Esophagus squamous epithelium (tissue), 5 donors: Measurements from ENCODE around the gene SLCO1C1. TPM values are rescaled to one million over a fixed set of nuclear protein-coding genes. Genes with fewer than 3 reads are reported as not detected.

ENCODE experiments used
- DNase-seq: peaks from one replicate; lab custom pipeline; 2025; lab: John Stamatoyannopoulos, UW
- H3K27ac ChIP-seq, 4 donors: fragments of 200-600 bp; sonication (generic); one replicate each; pipeline ENCODE4 v1.5.1; 2016 to 2019; ENCODE audit warnings: mild to moderate bottlenecking in 1 of 4
- H3K27me3 ChIP-seq, 4 donors: fragments of 200-600 bp; sonication (generic); 1 replicate in 3 of 4; 2 replicates in 1 of 4; pipeline versions ENCODE4 v1.5.1 to v1.6.0; 2017 to 2021; ENCODE audit warnings: antibody characterized with exemption in 1 of 4
- H3K36me3 ChIP-seq, 3 donors: fragments of 200-600 bp; sonication (generic); one replicate each; pipeline ENCODE4 v1.5.1; 2016 to 2019
- H3K4me1 ChIP-seq, 3 donors: fragments of 200-600 bp; sonication (generic); one replicate each; pipeline ENCODE4 v1.5.1; 2017 to 2019
- H3K4me3 ChIP-seq, 4 donors: fragments of 200-600 bp; sonication (generic); 1 replicate in 3 of 4; 2 replicates in 1 of 4; pipeline ENCODE4 v1.5.1; 2016 to 2019; ENCODE audit warnings: mild to moderate bottlenecking in 2 of 4, moderate library complexity in 1 of 4
- H3K9me3 ChIP-seq, 3 donors: fragments of 200-600 bp; sonication (generic); one replicate each; pipeline ENCODE4 v1.5.1; 2016 to 2019
- CTCF ChIP-seq, 6 experiments: fragments of 450-650 bp in 4 of 6; fragments of 200-600 bp in 2 of 6; sonication (generic) in 2 of 6; IDR thresholded peaks; one replicate each; pipeline ENCODE4 v1.5.1; 2016 to 2019; ENCODE audit warnings: antibody characterized with exemption in 6 of 6, mild to moderate bottlenecking in 4 of 6, moderate library complexity in 4 of 6
- POLR2A ChIP-seq, 4 donors: fragments of 450-650 bp; IDR thresholded peaks; one replicate each; pipeline ENCODE4 v1.6.1; 2017; ENCODE audit warnings: antibody characterized with exemption in 4 of 4, mild to moderate bottlenecking in 4 of 4, moderate library complexity in 3 of 4
- WGBS, 2 donors: methylation state at CpG; one replicate each; pipeline ENCODE4 v1.1.5; 2018; 5-methylcytosine and 5-hydroxymethylcytosine counted together
- intact Hi-C: fragments of 100-400 bp; cut with DNase I; formaldehyde crosslinking; loops from one replicate; pipeline ENCODE4 v1.15.0; 2022
- total RNA-seq, 4 donors: library from RNA; depleted of rRNA; stranded (reverse); fragments of >200 nt; gene quantifications; one replicate each; pipeline ENCODE4 v1.1.0, GENCODE V29; 2016
- donor health status: DM: yes; HTN: yes; CAD: no.

The SLCO1C1 gene
- total RNA-seq, 4 donors from 2014 or later: 0.38 TPM; not detected in 3

GRCh38 chr12:20716037-20716436 lies 20.9 kb downstream of the SLCO1C1 start:
- no peak overlapping the region for H3K27ac ChIP-seq
- no peak for DNase-seq
- no peaks in the 10 kb centered on the region for H3K9me3 ChIP-seq
- no peaks in the 10 kb centered on the region for H3K36me3 ChIP-seq
- no peaks in the 10 kb centered on the region for H3K27me3 ChIP-seq
- no peak overlapping the region for H3K4me3 ChIP-seq
- intact Hi-C loops: no loop called here
- TF ChIP-seq POLR2A (IDR thresholded peaks at IDR 0.05) (no peak), CTCF (IDR thresholded peaks at IDR 0.05) (no peak)
- WGBS, 2 donors: 31 to 50% methylated on average over 2 of the region's 2 CpGs
- H3K4me1 ChIP-seq: no peaks in the 10 kb centered on the region

- Histone ChIP-seq H3K27me3 (no peaks in the 10 kb centered on the region), H3K36me3 (no peaks in the 10 kb centered on the region), H3K4me1 (no peaks in the 10 kb centered on the region), H3K27ac (no peak overlapping the region), H3K4me3 (no peak overlapping the region), H3K9me3 (no peaks in the 10 kb centered on the region)
- 24 to 35% methylated on average over 1 of the region's 1 CpG for WGBS, 2 donors
- DNase-seq: no peak
- TF ChIP-seq POLR2A (IDR thresholded peaks at IDR 0.05): no peak
- no peak for TF ChIP-seq CTCF (IDR thresholded peaks at IDR 0.05)
- intact Hi-C loops: no loop called here
Observed at GRCh38 chr12:20716985-20717384, 21.9 kb downstream of the SLCO1C1 start.

GRCh38 chr12:20718294-20718693 lies 23.2 kb downstream of the SLCO1C1 start:
- H3K36me3 ChIP-seq: no peaks in the 10 kb centered on the region
- no peaks in the 10 kb centered on the region for H3K27me3 ChIP-seq
- no peak overlapping the region for H3K4me3 ChIP-seq
- TF ChIP-seq CTCF (IDR thresholded peaks at IDR 0.05): no peak
- TF ChIP-seq POLR2A (IDR thresholded peaks at IDR 0.05): no peak
- DNase-seq: no peak
- intact Hi-C loops: no loop called here
- WGBS, 2 donors: 54 to 64% methylated on average over 4 of the region's 4 CpGs
- no peaks in the 10 kb centered on the region for H3K4me1 ChIP-seq
- no peak overlapping the region for H3K27ac ChIP-seq
- H3K9me3 ChIP-seq: no peaks in the 10 kb centered on the region

- H3K27me3 ChIP-seq: no peaks in the 10 kb centered on the region
- no peaks in the 10 kb centered on the region for H3K36me3 ChIP-seq
- H3K4me3 ChIP-seq: no peak overlapping the region
- intact Hi-C loops: no loop called here
- WGBS, 2 donors: 19 to 24% methylated on average over 1 of the region's 1 CpG
- no peak for DNase-seq
- H3K4me1 ChIP-seq: no peaks in the 10 kb centered on the region
- H3K9me3 ChIP-seq: no peaks in the 10 kb centered on the region
- no peak overlapping the region for H3K27ac ChIP-seq
- no peak for TF ChIP-seq CTCF (IDR thresholded peaks at IDR 0.05)
- TF ChIP-seq POLR2A (IDR thresholded peaks at IDR 0.05): no peak
Observed at GRCh38 chr12:20722142-20722541, 27.0 kb downstream of the SLCO1C1 start.

GRCh38 chr12:20731274-20731673 lies 36.1 kb downstream of the SLCO1C1 start:
- Histone ChIP-seq H3K27me3 (no peaks in the 10 kb centered on the region), H3K4me3 (no peak overlapping the region), H3K4me1 (no peaks in the 10 kb centered on the region), H3K36me3 (no peaks in the 10 kb centered on the region), H3K27ac (no peak overlapping the region), H3K9me3 (no peaks in the 10 kb centered on the region)
- no peak for DNase-seq
- no peak for TF ChIP-seq POLR2A (IDR thresholded peaks at IDR 0.05)
- TF ChIP-seq CTCF (IDR thresholded peaks at IDR 0.05): no peak
- 55 to 71% methylated on average over 1 of the region's 1 CpG for WGBS, 2 donors
- intact Hi-C loops: no loop called here
